CD14-positive monocyte (primary cell): ENCODE measurements around the gene CHMP4B. TPM values are rescaled to one million over a fixed set of nuclear protein-coding genes. Genes with fewer than 3 reads are reported as not detected.

Source experiments
- DNase-seq, 3 donors: peaks; one replicate each; pipeline ENCODE4 v3.0.0-alpha.2; 2011 to 2022
- H2AFZ ChIP-seq: 2 replicates; pipeline ENCODE4 v1.6.0; 2012; ENCODE audit warnings: mild to moderate bottlenecking, low read depth, low read length, inconsistent platforms; ENCODE audit not compliant: insufficient read depth, poor library complexity, severe bottlenecking
- H3K27ac ChIP-seq, 2 donors: 1 replicate in 1 of 2; 2 replicates in 1 of 2; pipeline ENCODE4 v1.5.1; 2012 to 2013; ENCODE audit warnings: low read length in 2 of 2, control low read depth in 1 of 2, inconsistent platforms in 1 of 2, low read depth in 1 of 2, mild to moderate bottlenecking in 1 of 2
- H3K27me3 ChIP-seq, 2 donors: one replicate each; pipeline versions ENCODE4 v1.6.0 to v1.6.1; 2011 to 2013; ENCODE audit warnings: low read length in 2 of 2; ENCODE audit not compliant: control insufficient read depth in 2 of 2, insufficient read depth in 2 of 2
- H3K36me3 ChIP-seq, 2 donors: replicated peaks in 1 of 2; 1 replicate in 1 of 2; 2 replicates in 1 of 2; pipeline versions ENCODE4 v1.5.1 to v1.6.1; 2012 to 2013; ENCODE audit warnings: low read length in 2 of 2, control low read depth in 1 of 2, inconsistent platforms in 1 of 2, mild to moderate bottlenecking in 1 of 2; ENCODE audit not compliant: insufficient read depth in 2 of 2, control insufficient read depth in 1 of 2
- H3K4me1 ChIP-seq, 2 donors: 1 replicate in 1 of 2; 2 replicates in 1 of 2; pipeline versions ENCODE4 v1.5.1 to v1.6.1; 2012 to 2013; ENCODE audit warnings: low read length in 2 of 2, control low read depth in 1 of 2, inconsistent platforms in 1 of 2, mild to moderate bottlenecking in 1 of 2, moderate library complexity in 1 of 2; ENCODE audit not compliant: insufficient read depth in 2 of 2, control insufficient read depth in 1 of 2
- H3K4me2 ChIP-seq: replicated peaks from 2 replicates; pipeline ENCODE3; 2012; ENCODE audit warnings: low read length, moderate library complexity, mild to moderate bottlenecking; ENCODE audit not compliant: poor library complexity, severe bottlenecking; ENCODE audit errors: extremely low read depth
- H3K4me3 ChIP-seq, 3 experiments: fragments of 200-600 bp in 1 of 3; sonication (generic) in 1 of 3; replicated peaks in 1 of 3; 1 replicate in 2 of 3; 2 replicates in 1 of 3; pipeline ENCODE4 v1.5.1; 2011 to 2013; ENCODE audit warnings: low read length in 3 of 3, mild to moderate bottlenecking in 3 of 3, control low read depth in 2 of 3, low read depth in 2 of 3, inconsistent platforms in 1 of 3, moderate library complexity in 1 of 3
- H3K79me2 ChIP-seq: 2 replicates; pipeline ENCODE4 v1.6.0; 2012; ENCODE audit warnings: mild to moderate bottlenecking, control low read depth, inconsistent platforms, low read length, moderate library complexity; ENCODE audit not compliant: insufficient read depth
- H3K9ac ChIP-seq: 2 replicates; pipeline ENCODE4 v1.6.0; 2017; ENCODE audit warnings: low read length, mild to moderate bottlenecking; ENCODE audit not compliant: insufficient read depth, poor library complexity, severe bottlenecking
- H3K9me3 ChIP-seq, 2 donors: replicated peaks in 1 of 2; 1 replicate in 1 of 2; 2 replicates in 1 of 2; pipeline versions ENCODE4 v1.5.1 to v1.6.1; 2012 to 2013; ENCODE audit warnings: low read length in 2 of 2, control low read depth in 1 of 2; ENCODE audit not compliant: control insufficient read depth in 1 of 2, insufficient read depth in 1 of 2
- H4K20me1 ChIP-seq: 2 replicates; pipeline ENCODE4 v1.6.0; 2012; ENCODE audit warnings: mild to moderate bottlenecking, low read length, control low read depth, moderate library complexity; ENCODE audit not compliant: insufficient read depth
- H3K27ac Mint-ChIP-seq, 7 donors: one replicate each; pipeline ENCODE4 v1.8.0; 2020; ENCODE audit warnings: mild to moderate bottlenecking in 7 of 7, mixed read lengths in 7 of 7, moderate library complexity in 6 of 7, inconsistent platforms in 2 of 7
- H3K27me3 Mint-ChIP-seq, 3 donors: one replicate each; pipeline ENCODE4 v1.8.0; 2021 to 2022; ENCODE audit warnings: low read depth in 3 of 3, mild to moderate bottlenecking in 3 of 3, mixed read lengths in 3 of 3, moderate library complexity in 3 of 3, inconsistent platforms in 1 of 3
- H3K36me3 Mint-ChIP-seq, 2 donors: one replicate each; pipeline ENCODE4 v1.8.0; 2020; ENCODE audit warnings: mixed read lengths in 2 of 2, inconsistent platforms in 1 of 2, mild to moderate bottlenecking in 1 of 2
- H3K4me1 Mint-ChIP-seq: one replicate; pipeline ENCODE4 v1.8.0; 2020; ENCODE audit warnings: mild to moderate bottlenecking, mixed read lengths
- H3K4me3 Mint-ChIP-seq, 2 donors: one replicate each; pipeline ENCODE4 v1.8.0; 2020; ENCODE audit warnings: mild to moderate bottlenecking in 2 of 2, mixed read lengths in 2 of 2, moderate library complexity in 1 of 2
- H3K9me3 Mint-ChIP-seq, 7 donors: one replicate each; pipeline ENCODE4 v1.8.0; 2020 to 2022; ENCODE audit warnings: mixed read lengths in 7 of 7, mild to moderate bottlenecking in 6 of 7, moderate library complexity in 6 of 7, inconsistent platforms in 2 of 7
- CTCF ChIP-seq: fragments of 200-600 bp; IDR thresholded peaks from one replicate; pipeline ENCODE4 v1.8.0; 2022; ENCODE audit warnings: antibody characterized with exemption, mild to moderate bottlenecking
- WGBS: methylation state at CpG from one replicate; pipeline ENCODE4 v1.1.5; 2013; ENCODE audit warnings: missing lambda C conversion rate; ENCODE audit not compliant: insufficient coverage; 5-methylcytosine and 5-hydroxymethylcytosine counted together
- intact Hi-C, 2 donors: fragments of 100-400 bp; cut with micrococcal nuclease; formaldehyde crosslinking; loops; one replicate each; pipeline versions ENCODE4 v1.15.0 to v1.15.1; 2023
- polyA plus RNA-seq, 3 donors: library from polyadenylated mRNA; depleted of rRNA in 1 of 3; unstranded in 2 of 3; stranded (reverse) in 1 of 3; fragments of 300-500 nt in 2 of 3; fragments of >200 nt in 1 of 3; fragmentation: Illumina TruSeq in 2 of 3; gene quantifications; 1 replicate in 2 of 3; 2 replicates in 1 of 3; pipeline ENCODE4 v1.2.3, GENCODE V29; 2012 to 2021

Gene CHMP4B
- polyA plus RNA-seq, 3 donors, result 7.1 to 181 (median 10.0) TPM

DNA sequence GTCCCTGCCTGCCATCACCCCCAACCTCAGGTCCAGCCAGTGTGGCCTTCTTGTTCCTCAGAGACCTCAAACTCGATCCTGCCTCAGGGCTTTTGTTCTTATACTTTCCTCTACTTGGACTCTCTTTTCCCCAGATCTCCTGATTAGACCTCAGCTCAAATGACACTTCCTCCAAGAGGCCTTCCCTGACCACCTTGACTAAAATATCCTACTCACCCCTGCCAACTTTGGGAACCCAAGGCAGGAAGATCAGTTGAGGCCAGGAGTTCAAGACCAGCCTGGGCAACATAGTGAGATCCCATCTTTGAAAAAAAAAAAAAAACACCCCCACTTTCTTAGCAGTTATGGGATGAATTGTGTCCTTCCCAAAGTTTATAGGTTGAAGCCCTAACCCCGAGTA is 73.5 kb downstream of the CHMP4B start:
- no peaks in the 10 kb centered on the region for H3K79me2 ChIP-seq
- Mint-ChIP-seq H3K36me3 (no peaks in the 10 kb centered on the region), H3K4me1 (peaks cover 5% of the 10 kb centered on the region), H3K27me3 (peaks cover 0 to 8% (median 2%) of the 10 kb centered on the region in 3 donors), H3K4me3 (no peak overlapping the region), H3K27ac (peak overlapping the region in 1 of 7 donors; percentile 43), H3K9me3 (peaks cover 0 to 2% (median under 1%) of the 10 kb centered on the region in 7 donors)
- DNase-seq, result no peak
- no peaks in the 10 kb centered on the region for H3K4me1 ChIP-seq
- H3K27me3 ChIP-seq, result no peaks in the 10 kb centered on the region
- H4K20me1 ChIP-seq, result no peaks in the 10 kb centered on the region
- H2AFZ ChIP-seq, result no peak overlapping the region
- 100% methylated on average over 2 of the region's 2 CpGs for WGBS
- H3K36me3 ChIP-seq, result no peaks in the 10 kb centered on the region
- H3K27ac ChIP-seq, result no peak overlapping the region
- no peak overlapping the region for H3K4me2 ChIP-seq
- intact Hi-C loops, result no loop called here
- no peak overlapping the region for H3K4me3 ChIP-seq
- H3K9me3 ChIP-seq, result peaks cover 0 to 1% of the 10 kb centered on the region in 2 donors
- no peak overlapping the region for H3K9ac ChIP-seq
- no peak for TF ChIP-seq CTCF

DNA sequence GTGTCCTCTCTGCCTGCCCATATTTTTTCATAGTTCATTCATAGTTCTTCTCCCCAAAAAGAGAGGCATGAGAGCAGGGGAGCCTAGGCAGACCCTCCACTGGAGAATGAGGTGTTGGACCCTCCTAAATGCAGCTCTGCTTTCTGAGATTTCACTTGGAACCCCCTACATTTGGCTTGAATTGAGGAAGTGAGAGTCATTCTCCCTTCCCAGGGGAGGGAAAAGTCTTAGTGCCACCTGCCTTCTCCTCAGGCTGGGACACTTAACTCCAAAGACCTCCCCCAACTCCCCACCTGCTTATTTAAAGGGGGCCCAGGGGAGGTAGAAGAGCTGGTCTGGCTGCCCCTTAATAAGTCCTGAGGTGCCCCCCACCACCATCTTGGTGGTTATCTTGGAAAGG is 78.2 kb downstream of the CHMP4B start:
- Histone ChIP-seq H2AFZ (no peak overlapping the region), H3K79me2 (no peaks in the 10 kb centered on the region), H3K4me3 (no peak overlapping the region), H3K9ac (no peak overlapping the region), H3K4me2 (no peak overlapping the region), H4K20me1 (no peaks in the 10 kb centered on the region), H3K27me3 (peaks cover 0 to 2% of the 10 kb centered on the region in 2 donors), H3K9me3 (peaks cover 0 to 4% of the 10 kb centered on the region in 2 donors), H3K36me3 (no peaks in the 10 kb centered on the region), H3K4me1 (no peaks in the 10 kb centered on the region), H3K27ac (no peak overlapping the region)
- peaks cover 3 to 17% (median 8%) of the 10 kb centered on the region in 7 donors for H3K9me3 Mint-ChIP-seq
- no peaks in the 10 kb centered on the region for H3K36me3 Mint-ChIP-seq
- H3K27ac Mint-ChIP-seq, result no peak overlapping the region
- H3K4me3 Mint-ChIP-seq, result no peak overlapping the region
- intact Hi-C loops, result no loop called here
- TF ChIP-seq CTCF, result no peak
- no peak for DNase-seq
- H3K4me1 Mint-ChIP-seq, result no peaks in the 10 kb centered on the region
- H3K27me3 Mint-ChIP-seq, result peaks cover 3 to 18% (median 3%) of the 10 kb centered on the region in 3 donors
